ENCODE results near the gene SNRNP70.

- TF ChIP-seq CTCF (optimal IDR thresholded peaks at IDR 0.05 in 1 of 3, IDR thresholded peaks at IDR 0.05 in 1 of 3, conservative IDR thresholded peaks at IDR 0.05 in 1 of 3; ENCODE audit: extremely low read depth in 1 of 3, insufficient read depth in 2 of 3, low read length in 3 of 3) (no peak), EZH2 (IDR thresholded peaks at IDR 0.05; ENCODE audit: low read length) (no peak)
Measured at GRCh38 chr19:49098795-49099194, 13.5 kb downstream of the SNRNP70 start.

Measured in keratinocyte (primary cell).